Measurements from ENCODE around the gene SERINC5. TPM values are rescaled to one million over a fixed set of nuclear protein-coding genes. Genes with fewer than 3 reads are reported as not detected.

Gene SERINC5
- total RNA-seq, 4 donors from 2014 or later = 19.5 to 32.8 (median 25.6) TPM

- TF ChIP-seq CTCF (IDR thresholded peaks at IDR 0.05) = no peak
- no peak for DNase-seq (ENCODE audit: low spot score)
- peak; percentile 6 for ATAC-seq (ENCODE audit: low FRiP score)
Measured at GRCh38 chr5:80172067-80172695, 83.7 kb downstream of the SERINC5 start.

GRCh38 chr5:80170117-80170535 lies 85.7 kb downstream of the SERINC5 start:
- ATAC-seq (ENCODE audit: low FRiP score) = no peak
- no peak for TF ChIP-seq CTCF (IDR thresholded peaks at IDR 0.05)

GRCh38 chr5:80168388-80169028 lies 87.3 kb downstream of the SERINC5 start:
- no peak for ATAC-seq (ENCODE audit: low FRiP score)
- no peak for TF ChIP-seq CTCF (IDR thresholded peaks at IDR 0.05)
- no peak for DNase-seq (ENCODE audit: low spot score)

More at GRCh38 chr5:80170117-80170535, 85.7 kb downstream of the SERINC5 start:
- no peak for DNase-seq (ENCODE audit: low spot score)

GRCh38 chr5:80165452-80165851 lies 90.4 kb downstream of the SERINC5 start:
- DNase-seq (ENCODE audit: low spot score) (no peak), ATAC-seq (ENCODE audit: low FRiP score) (no peak)
- no peak for TF ChIP-seq CTCF (IDR thresholded peaks at IDR 0.05)

- DNase-seq (ENCODE audit: low spot score) = no peak
- no peak for TF ChIP-seq CTCF (IDR thresholded peaks at IDR 0.05)
- no peak for ATAC-seq (ENCODE audit: low FRiP score)
Measured at GRCh38 chr5:80161165-80161564, 94.7 kb downstream of the SERINC5 start.

GRCh38 chr5:80160242-80160641 lies 95.6 kb downstream of the SERINC5 start:
- no peak for TF ChIP-seq CTCF (IDR thresholded peaks at IDR 0.05)
- no peak for DNase-seq (ENCODE audit: low spot score)
- no peak for ATAC-seq (ENCODE audit: low FRiP score)

Data from omental fat pad (tissue), 4 donors.